ENCODE data around the gene LRRC37A3.
"Not testable (repeated sequence)": the region's sequence is repeated elsewhere in the genome, so short reads cannot be mapped to it uniquely, and the experiment has no call there.

Gene LRRC37A3

DNA sequence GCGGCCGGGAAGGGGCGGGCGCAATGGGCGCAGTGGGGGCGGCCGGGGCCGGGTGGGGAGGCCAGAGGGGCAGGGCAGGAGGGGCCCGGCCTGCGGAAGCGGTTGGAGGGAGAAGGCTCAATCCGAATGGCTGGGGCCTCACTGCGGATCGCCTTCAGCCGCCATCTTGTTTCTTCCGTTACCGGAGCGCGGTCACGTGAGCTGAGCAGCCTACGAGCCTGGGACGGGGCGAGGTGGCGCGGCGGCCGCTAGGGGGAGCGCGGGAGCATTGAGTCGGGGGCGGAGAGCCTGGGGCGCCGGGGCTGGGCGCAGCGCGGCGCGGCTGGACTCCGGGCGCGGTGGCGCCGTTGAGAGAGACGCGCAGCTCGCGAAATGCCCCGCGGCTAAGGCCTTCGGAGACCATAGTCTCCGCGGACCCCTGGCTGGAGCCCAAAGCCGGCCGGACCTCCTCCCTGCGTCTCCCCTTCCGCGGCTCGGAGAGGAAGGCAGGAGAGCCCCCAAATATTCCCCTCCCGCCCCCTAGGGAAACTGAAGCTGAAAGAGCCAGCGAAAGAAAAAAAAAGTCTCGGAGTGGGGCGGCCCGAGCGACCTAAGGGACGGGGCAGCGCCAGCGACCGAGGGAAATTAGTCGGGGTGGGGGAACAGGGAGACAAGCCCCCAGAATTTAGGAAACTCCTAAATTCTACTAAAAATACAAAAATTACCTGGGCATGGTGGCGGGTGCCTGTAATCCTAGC lies at the start of gene LRRC37A3:
Gene LRRC37A3 (minus strand): TSS at position 190 of the 737 bp plus-strand sequence. CDS start 22,221 bp downstream, outside the sequence.
- H3K27ac ChIP-seq, result peak within 1 kb of the TSS; percentile 91

DNA sequence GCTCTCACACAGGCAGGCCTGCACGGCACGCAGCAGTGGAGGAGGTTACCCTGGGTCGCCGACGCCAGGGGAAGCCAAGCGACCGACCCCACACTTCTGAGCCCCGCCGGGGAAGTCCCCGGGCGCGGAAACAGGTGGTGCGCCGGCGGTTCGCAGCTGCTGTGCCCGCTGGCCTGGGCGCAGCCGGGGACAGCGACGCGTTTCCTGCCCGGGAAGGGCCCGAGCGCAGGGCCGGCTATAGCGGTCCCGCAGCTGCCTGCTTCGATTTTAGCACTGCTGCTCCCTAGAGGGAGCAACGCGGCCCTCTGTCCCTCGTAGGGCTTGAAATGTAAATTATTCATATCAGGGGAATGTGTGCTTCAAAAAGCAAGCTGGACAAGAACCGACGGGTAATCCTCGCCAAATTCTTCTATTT lies 46.6 kb upstream of the LRRC37A3 start:
- TF ChIP-seq, protein P1, sequence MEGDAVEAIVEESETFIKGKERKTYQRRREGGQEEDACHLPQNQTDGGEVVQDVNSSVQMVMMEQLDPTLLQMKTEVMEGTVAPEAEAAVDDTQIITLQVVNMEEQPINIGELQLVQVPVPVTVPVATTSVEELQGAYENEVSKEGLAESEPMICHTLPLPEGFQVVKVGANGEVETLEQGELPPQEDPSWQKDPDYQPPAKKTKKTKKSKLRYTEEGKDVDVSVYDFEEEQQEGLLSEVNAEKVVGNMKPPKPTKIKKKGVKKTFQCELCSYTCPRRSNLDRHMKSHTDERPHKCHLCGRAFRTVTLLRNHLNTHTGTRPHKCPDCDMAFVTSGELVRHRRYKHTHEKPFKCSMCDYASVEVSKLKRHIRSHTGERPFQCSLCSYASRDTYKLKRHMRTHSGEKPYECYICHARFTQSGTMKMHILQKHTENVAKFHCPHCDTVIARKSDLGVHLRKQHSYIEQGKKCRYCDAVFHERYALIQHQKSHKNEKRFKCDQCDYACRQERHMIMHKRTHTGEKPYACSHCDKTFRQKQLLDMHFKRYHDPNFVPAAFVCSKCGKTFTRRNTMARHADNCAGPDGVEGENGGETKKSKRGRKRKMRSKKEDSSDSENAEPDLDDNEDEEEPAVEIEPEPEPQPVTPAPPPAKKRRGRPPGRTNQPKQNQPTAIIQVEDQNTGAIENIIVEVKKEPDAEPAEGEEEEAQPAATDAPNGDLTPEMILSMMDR (conservative IDR thresholded peaks at IDR 0.05), result peak; percentile 50

More for the DNA sequence above, at the start of gene LRRC37A3:
- TF ChIP-seq, protein P1 (conservative IDR thresholded peaks at IDR 0.05), result peak; percentile 87

DNA sequence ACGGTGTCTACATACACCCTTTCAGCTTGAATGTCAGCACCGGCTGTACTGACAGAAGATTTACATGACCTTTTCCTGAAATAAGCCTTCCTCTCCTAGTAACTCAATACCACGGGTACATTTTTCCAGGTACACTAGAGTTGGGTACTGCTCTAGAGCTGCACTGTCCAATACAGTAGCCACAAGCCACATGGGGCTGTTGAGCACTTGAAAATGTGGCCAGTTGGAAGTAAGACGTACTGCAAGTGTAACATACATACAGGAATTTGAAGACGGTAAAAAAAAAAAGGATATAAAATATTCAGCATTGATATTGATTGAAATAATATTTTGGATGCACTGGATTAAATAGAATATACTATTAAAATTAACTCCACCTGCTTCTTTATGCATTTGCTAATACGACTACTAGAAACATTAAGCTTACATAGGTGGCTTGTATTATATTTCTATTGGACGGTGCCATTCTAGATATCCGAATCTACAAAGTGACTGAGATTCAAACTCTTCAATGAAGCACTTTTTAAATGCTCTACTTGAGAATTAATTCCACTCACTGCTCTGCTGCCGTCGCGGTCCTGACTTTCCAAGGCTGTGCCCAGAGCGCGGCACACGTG lies 46.1 kb upstream of the LRRC37A3 start:
- H3K27ac ChIP-seq, result peak overlapping the region; percentile 74

More for the DNA sequence above, 46.6 kb upstream of the LRRC37A3 start:
- H3K27ac ChIP-seq, result peak overlapping the region; percentile 74

DNA sequence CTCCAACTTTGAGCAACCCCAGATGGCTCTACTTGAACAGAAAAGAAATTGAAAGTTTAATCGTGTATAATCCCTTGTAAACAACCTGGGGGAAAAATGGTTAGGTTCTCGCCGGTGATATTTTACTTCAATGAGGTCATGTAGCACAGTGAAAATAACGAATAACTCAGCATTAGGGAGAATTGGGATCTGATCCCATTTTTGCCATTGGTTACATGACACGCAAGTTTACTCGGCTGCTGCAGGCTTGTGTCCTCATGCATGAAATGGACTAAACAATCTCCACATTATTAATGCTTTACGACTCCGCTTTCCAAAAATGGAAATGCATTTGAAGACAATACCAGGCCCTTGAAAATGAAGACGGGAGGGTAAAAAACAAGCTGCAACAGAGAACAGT lies 45.5 kb upstream of the LRRC37A3 start:
- no peak overlapping the region for H3K27ac ChIP-seq
- TF ChIP-seq, protein P1 (conservative IDR thresholded peaks at IDR 0.05), result no peak

DNA sequence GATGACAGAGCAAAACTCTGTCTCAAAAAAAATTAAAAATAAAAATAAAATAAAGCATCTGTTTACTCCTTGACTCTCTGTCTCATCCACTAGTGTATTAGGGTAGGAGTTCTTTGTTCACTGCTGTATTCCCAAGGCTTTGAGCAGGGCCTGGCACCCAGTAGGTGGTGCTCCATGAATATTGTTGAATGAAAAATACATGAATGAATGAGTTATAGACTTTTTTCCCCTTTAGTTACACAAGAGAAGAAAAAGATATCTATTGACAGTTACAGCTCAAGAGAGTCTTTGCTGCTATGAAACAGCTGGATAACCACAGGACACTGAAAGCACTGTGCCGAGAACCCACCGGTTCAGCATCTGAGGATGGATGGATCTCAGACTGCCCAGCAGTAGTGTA lies 44.5 kb upstream of the LRRC37A3 start:
- H3K27ac ChIP-seq, result not testable (repeated sequence)

DNA sequence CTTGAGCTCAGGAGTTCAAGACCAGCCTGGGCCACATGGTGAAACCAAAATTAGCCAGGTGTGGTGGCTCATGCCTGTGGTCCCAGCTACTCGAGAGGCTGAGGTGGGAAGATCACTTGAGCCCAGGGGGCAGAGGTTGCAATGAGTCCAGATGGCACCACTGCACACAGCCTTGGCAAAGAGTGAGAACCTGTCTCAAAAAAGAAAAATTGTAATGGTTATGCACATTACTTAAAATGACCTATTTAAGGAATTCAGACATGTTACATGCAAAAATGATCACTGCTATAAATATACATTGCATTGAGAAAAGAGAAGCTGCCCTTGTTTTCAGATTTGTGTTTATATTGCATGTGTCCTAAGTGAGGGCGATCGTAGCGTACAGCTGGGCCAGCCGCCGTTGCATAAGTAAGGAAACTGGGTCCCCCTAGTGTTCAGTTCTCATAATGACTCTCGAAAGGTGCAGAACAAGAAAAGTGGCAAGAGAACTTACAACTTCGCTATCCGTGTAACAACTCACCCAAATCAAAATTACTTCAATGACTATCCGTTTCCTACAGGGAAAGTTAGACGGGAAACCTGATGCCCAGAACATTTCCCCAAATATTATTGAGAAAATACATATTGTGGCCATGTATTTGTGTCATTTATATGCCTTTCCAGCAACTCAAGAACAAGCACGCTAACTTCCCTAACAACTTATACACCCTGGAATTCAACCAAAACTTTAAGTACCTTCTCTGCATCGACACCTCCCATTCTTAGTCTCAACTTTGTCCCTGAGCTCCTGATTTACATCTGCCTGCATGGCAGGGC lies 42.5 kb upstream of the LRRC37A3 start:
- H3K27ac ChIP-seq, result not testable (repeated sequence)
- TF ChIP-seq, protein P1 (conservative IDR thresholded peaks at IDR 0.05), result peak; percentile 73

DNA sequence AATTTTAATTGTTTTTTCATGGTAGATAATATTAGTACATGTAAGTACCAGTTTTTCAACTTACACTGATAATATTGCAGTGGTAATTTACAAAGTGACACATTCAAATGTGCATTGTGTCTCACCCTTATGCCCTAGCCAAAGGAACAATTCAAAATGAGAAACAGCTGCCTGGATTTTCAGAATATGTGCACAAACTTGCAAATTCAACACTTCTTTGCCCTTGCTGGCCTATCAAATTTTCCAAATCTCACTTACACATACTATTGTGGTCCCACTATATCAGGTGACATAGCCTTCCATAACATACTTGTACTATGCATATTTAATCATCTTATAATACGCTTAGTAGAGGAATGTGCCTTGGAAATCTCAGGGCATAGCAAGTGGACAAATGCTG lies 32.6 kb upstream of the LRRC37A3 start:
- TF ChIP-seq, protein P1 (conservative IDR thresholded peaks at IDR 0.05), result no peak
- no peak overlapping the region for H3K27ac ChIP-seq

DNA sequence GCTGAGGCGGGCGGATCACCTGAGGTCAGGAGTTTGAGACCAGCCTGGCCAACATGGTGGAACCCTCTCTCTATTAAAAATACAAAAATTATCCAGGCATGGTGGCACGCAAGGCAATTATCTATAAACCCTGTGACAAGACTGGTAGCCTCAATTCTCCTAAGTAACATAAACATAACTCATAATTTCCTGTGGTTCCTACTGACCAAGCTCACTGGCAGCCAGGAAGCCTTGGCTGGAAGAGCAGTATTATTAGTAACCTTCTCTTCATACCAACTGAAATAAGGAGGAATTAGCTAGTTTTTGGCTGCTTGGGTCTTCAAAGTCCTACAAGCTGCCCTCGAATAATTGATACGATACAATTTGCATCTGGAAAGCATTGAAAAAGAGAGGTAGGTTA lies 31.6 kb upstream of the LRRC37A3 start:
- H3K27ac ChIP-seq, result no peak overlapping the region
- TF ChIP-seq, protein P1 (conservative IDR thresholded peaks at IDR 0.05), result no peak

All from VCaP (cell line).